HepG2 (cell line): Measurements from ENCODE around the gene MAP6D1. TPM values are rescaled to one million over a fixed set of nuclear protein-coding genes. Genes with fewer than 3 reads are reported as not detected.

Experiments used
- ATAC-seq: fragments of 200-7000 bp; cut with Tn5 transposase; 3 replicates; pipeline ENCODE4 v1.9.1; 2020; ENCODE audit warnings: mild to moderate bottlenecking, moderate library complexity
- BruUV-seq: library from RNA; stranded (reverse); fragments of 400-500 nt; replicated peaks from 2 replicates; lab custom pipeline; 2021; lab: Mats Ljungman, UMichigan
- CTCF ChIA-PET: fragments of 300-600 bp; formaldehyde crosslinking; extraction: SDS; loops from one replicate; lab custom pipeline; 2021; ENCODE audit warnings: low total read pairs, inconsistent platforms, low intra/inter-chr PET ratio; lab: Yijun Ruan, JAX
- POLR2A ChIA-PET: fragments of 350-600 bp; sonication (Branson Sonifier 250); formaldehyde crosslinking; loops from one replicate; lab custom pipeline; 2020; ENCODE audit warnings: antibody characterized with exemption, inconsistent platforms; lab: Yijun Ruan, JAX
- DNase-seq: peaks from one replicate; pipeline ENCODE4 v3.0.0-alpha.2; 2015; ENCODE audit warnings: low spot score
- FAIRE-seq: peaks from 3 replicates; lab custom pipeline; 2011; peaks lifted over from hg19 to GRCh38; lab: Jason Lieb, UNC
- H2AFZ ChIP-seq: one replicate; pipeline ENCODE4 v1.6.1; 2011; ENCODE audit warnings: low read length, inconsistent platforms
- H3K27ac ChIP-seq: fragments of 300-600 bp; 3 replicates; pipeline ENCODE4 v1.8.0; 2011; ENCODE audit warnings: mixed run types, mild to moderate bottlenecking, mixed read lengths, low read length, inconsistent platforms; ENCODE audit not compliant: insufficient read depth; ENCODE audit errors: extremely low read length
- H3K27me3 ChIP-seq, 2 experiments: fragments of 200-600 bp in 1 of 2; 2 replicates in 1 of 2; 3 replicates in 1 of 2; pipeline versions ENCODE4 v1.6.0 to v1.8.0; 2011; ENCODE audit warnings: low read length in 2 of 2, mild to moderate bottlenecking in 2 of 2, moderate library complexity in 2 of 2, inconsistent platforms in 1 of 2; ENCODE audit not compliant: insufficient read depth in 2 of 2, control insufficient read depth in 1 of 2
- H3K36me3 ChIP-seq, 2 experiments: fragments of 200-600 bp in 1 of 2; replicated peaks in 1 of 2; 2 replicates in 1 of 2; 3 replicates in 1 of 2; pipeline versions ENCODE4 v1.5.1 to v1.8.0; 2011; ENCODE audit warnings: low read length in 2 of 2, inconsistent platforms in 1 of 2; ENCODE audit not compliant: insufficient read depth in 2 of 2, control insufficient read depth in 1 of 2
- H3K4me1 ChIP-seq: 2 replicates; pipeline ENCODE4 v1.5.1; 2012; ENCODE audit warnings: low read length, inconsistent platforms; ENCODE audit not compliant: insufficient read depth
- H3K4me2 ChIP-seq: 2 replicates; pipeline ENCODE4 v1.6.0; 2011; ENCODE audit warnings: low read depth, low read length, inconsistent platforms
- H3K4me3 ChIP-seq, 3 experiments: fragments of 200-600 bp in 1 of 3; sonication (generic), shearing (Covaris generic) in 1 of 3; replicated peaks in 1 of 3; 2 replicates each; pipeline ENCODE4 v1.5.1; 2011 to 2016; ENCODE audit warnings: low read length in 3 of 3, inconsistent platforms in 2 of 3, low read depth in 2 of 3, mild to moderate bottlenecking in 2 of 3, control low read depth in 1 of 3, mixed read lengths in 1 of 3; ENCODE audit not compliant: insufficient read depth in 1 of 3
- H3K79me2 ChIP-seq: one replicate; pipeline ENCODE4 v1.6.1; 2011; ENCODE audit warnings: low read length, inconsistent platforms; ENCODE audit not compliant: insufficient read depth
- H3K9ac ChIP-seq: 2 replicates; pipeline ENCODE4 v1.6.0; 2011; ENCODE audit warnings: mild to moderate bottlenecking, low read depth, low read length, inconsistent platforms; ENCODE audit not compliant: insufficient read depth
- H3K9me3 ChIP-seq: 2 replicates; pipeline ENCODE4 v1.5.1; 2012; ENCODE audit warnings: mild to moderate bottlenecking, low read length
- H4K20me1 ChIP-seq: 2 replicates; pipeline ENCODE4 v1.6.0; 2011; ENCODE audit warnings: inconsistent platforms, mild to moderate bottlenecking, low read length, moderate library complexity; ENCODE audit not compliant: insufficient read depth
- BCLAF1 ChIP-seq: fragments of 450-650 bp; IDR thresholded peaks from 2 replicates; pipeline ENCODE4 v1.6.1; 2017; ENCODE audit warnings: mild to moderate bottlenecking
- FUBP1 ChIP-seq: sonication (generic); formaldehyde crosslinking; IDR thresholded peaks from 2 replicates; pipeline ENCODE4 v1.5.1; 2020; ENCODE audit warnings: missing genetic modification reagents, mild to moderate bottlenecking, borderline replicate concordance
- GATA4 ChIP-seq: sonication (generic); IDR thresholded peaks from 2 replicates; pipeline ENCODE4 v1.6.1; 2016; ENCODE audit warnings: antibody characterized with exemption, low read depth, borderline replicate concordance
- KAT7 ChIP-seq: IDR thresholded peaks from 2 replicates; pipeline ENCODE4 v1.6.1; 2018; ENCODE audit warnings: borderline replicate concordance, missing compliant biosample characterization
- PCBP2 ChIP-seq: fragments of 200-400 bp; formaldehyde crosslinking; optimal IDR thresholded peaks from 2 replicates; pipeline ENCODE3; 2018; ENCODE audit warnings: low read length, low read depth; ENCODE audit not compliant: poor library complexity, severe bottlenecking
- RFX3 ChIP-seq: IDR thresholded peaks from 2 replicates; pipeline ENCODE4 v1.6.1; 2016; ENCODE audit warnings: missing biosample characterization, missing genetic modification reagents
- SIX4 ChIP-seq: sonication (generic); formaldehyde crosslinking; IDR thresholded peaks from 2 replicates; pipeline ENCODE4 v1.4.0; 2020; ENCODE audit warnings: missing genetic modification reagents
- TBX2 ChIP-seq: sonication (generic); formaldehyde crosslinking; IDR thresholded peaks from 2 replicates; pipeline ENCODE4 v1.5.0; 2020; ENCODE audit warnings: missing genetic modification reagents, mild to moderate bottlenecking, borderline replicate concordance
- ZBTB34 ChIP-seq: sonication (generic); formaldehyde crosslinking; IDR thresholded peaks from 2 replicates; pipeline ENCODE4 v1.8.0; 2022; ENCODE audit warnings: mild to moderate bottlenecking, missing genetic modification reagents
- ZNF331 ChIP-seq: sonication (generic); formaldehyde crosslinking; IDR thresholded peaks from 2 replicates; pipeline ENCODE4 v1.4.0; 2020; ENCODE audit warnings: missing genetic modification reagents
- ZNF468 ChIP-seq: sonication (generic); formaldehyde crosslinking; IDR thresholded peaks from 2 replicates; pipeline ENCODE4 v1.8.0; 2022; ENCODE audit warnings: mild to moderate bottlenecking, moderate library complexity, missing genetic modification reagents
- ZNF501 ChIP-seq: sonication (generic); formaldehyde crosslinking; IDR thresholded peaks from 2 replicates; pipeline ENCODE4 v1.5.1; 2020; ENCODE audit warnings: mild to moderate bottlenecking, moderate library complexity, missing genetic modification reagents
- ZNF580 ChIP-seq: IDR thresholded peaks from 2 replicates; pipeline ENCODE4 v1.6.1; 2016; ENCODE audit warnings: low read depth, borderline replicate concordance
- ZSCAN29 ChIP-seq: sonication (generic); formaldehyde crosslinking; conservative IDR thresholded peaks from 2 replicates; pipeline ENCODE4 v1.4.0; 2020; ENCODE audit warnings: mild to moderate bottlenecking, missing genetic modification reagents
- WGBS: methylation state at CpG from one replicate; pipeline ENCODE4 v1.1.6; 2017; ENCODE audit warnings: low lambda C conversion rate; 5-methylcytosine and 5-hydroxymethylcytosine counted together
- in situ Hi-C: cut with HindIII; loops from 2 replicates; pipeline ENCODE4 v1.10.0; 2017; ENCODE audit warnings: low pct_unique_long_range_greater_than_20kb; ENCODE audit not compliant: extremely low pct_ligation_motif_present
- intact Hi-C: fragments of 100-400 bp; cut with micrococcal nuclease; formaldehyde crosslinking; loops from one replicate; pipeline ENCODE4 v1.10.0; 2022; ENCODE audit not compliant: unreplicated experiment
- polyA plus RNA-seq, 8 experiments: library from polyadenylated mRNA; depleted of rRNA in 3 of 8; stranded (reverse) in 7 of 8; unstranded in 1 of 8; fragments of >200 nt; fragmentation: Illumina TruSeq in 4 of 8; extraction: Trizol in 4 of 8; gene quantifications; 2 replicates each; pipeline versions ENCODE4 v1.2.1 to v1.2.3, GENCODE V29; 2011 to 2016; ENCODE audit warnings: low read depth in 4 of 8, missing spikeins in 1 of 8, mixed read lengths in 1 of 8; ENCODE audit not compliant: insufficient read depth in 1 of 8
- total RNA-seq, 5 experiments: library from RNA; depleted of rRNA; stranded (reverse); fragments of >200 nt; fragmentation: Illumina TruSeq; extraction: Trizol; gene quantifications; 2 replicates each; pipeline ENCODE4 v1.2.3, GENCODE V29; 2016; ENCODE audit warnings: low read depth in 1 of 5

The MAP6D1 gene
- total and polyA plus RNA-seq, 2 of the 13 experiments (the other 11 are each of a cell fraction or from before 2014, with no cell fraction given): 0.12 to 0.62 TPM

GRCh38 chr3:183862610-183863009 is 37.2 kb upstream of the MAP6D1 start:
- intact Hi-C loops (no loop called here), in situ Hi-C loops (no loop called here)
- WGBS: 96% methylated on average over 4 of the region's 4 CpGs
- Histone ChIP-seq H3K36me3 (peaks cover 14 to 74% of the 10 kb centered on the region in 2 experiments), H3K4me2 (no peak overlapping the region), H3K27me3 (no peaks in the 10 kb centered on the region), H2AFZ (no peak overlapping the region), H3K9ac (no peak overlapping the region), H3K4me1 (no peaks in the 10 kb centered on the region), H4K20me1 (no peaks in the 10 kb centered on the region), H3K27ac (no peak overlapping the region), H3K4me3 (no peak overlapping the region), H3K79me2 (no peaks in the 10 kb centered on the region), H3K9me3 (no peaks in the 10 kb centered on the region)
- no peak for ATAC-seq
- no peak for DNase-seq
- CTCF ChIA-PET: no interaction called here
- BruUV-seq: no TSS peak
- FAIRE-seq: no peak
- no peak for TF ChIP-seq ZNF468 (CRISPR knock-in tag)
- TF ChIP-seq ZBTB34: no peak
- TF ChIP-seq TBX2: no peak
- no peak for TF ChIP-seq KAT7 (CRISPR knock-in tag)
- no peak for TF ChIP-seq GATA4
- TF ChIP-seq ZNF501 (CRISPR knock-in tag): no peak
- TF ChIP-seq ZSCAN29 (CRISPR knock-in tag): no peak
- no peak for TF ChIP-seq PCBP2
- no peak for TF ChIP-seq ZNF580 (CRISPR knock-in tag)
- TF ChIP-seq ZNF331 (CRISPR knock-in tag): no peak
- TF ChIP-seq SIX4: no peak
- no peak for TF ChIP-seq RFX3 (CRISPR knock-in tag)
- no peak for TF ChIP-seq BCLAF1
- no peak for TF ChIP-seq FUBP1 (CRISPR knock-in tag)
- POLR2A ChIA-PET: no interaction called here
